GM12873 (cell line): ENCODE data around the gene MAPK4.

Source experiments
- TF ChIP-seq, protein P1 (sequence below): IDR thresholded peaks from 2 replicates; pipeline ENCODE4 v1.5.1; 2012; ENCODE audit warnings: low read depth, mild to moderate bottlenecking, moderate library complexity, low read length, control low read depth; ENCODE audit not compliant: insufficient read depth; ENCODE audit errors: missing control alignments

MAPK4 gene

DNA sequence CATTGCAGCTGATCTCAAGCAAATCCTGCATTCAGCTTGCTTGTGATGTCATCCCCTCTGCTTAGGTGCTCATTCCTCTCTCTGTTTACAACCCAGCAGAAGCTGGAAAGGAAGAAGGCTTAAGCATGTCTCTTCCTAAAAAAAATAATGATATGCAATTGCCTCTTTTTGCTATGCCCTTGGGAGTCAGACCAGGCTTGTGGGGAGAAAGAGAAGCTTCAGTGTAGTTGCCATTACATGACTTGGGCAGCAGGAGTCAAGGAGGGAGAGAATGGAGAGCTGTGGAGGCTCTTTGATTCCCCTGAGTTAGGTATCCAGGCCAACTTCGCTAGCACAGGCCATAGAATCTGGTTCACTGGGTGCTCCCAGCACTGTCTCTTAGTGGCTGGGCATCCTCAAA lies 101.1 kb downstream of the MAPK4 start:
- TF ChIP-seq, protein P1, sequence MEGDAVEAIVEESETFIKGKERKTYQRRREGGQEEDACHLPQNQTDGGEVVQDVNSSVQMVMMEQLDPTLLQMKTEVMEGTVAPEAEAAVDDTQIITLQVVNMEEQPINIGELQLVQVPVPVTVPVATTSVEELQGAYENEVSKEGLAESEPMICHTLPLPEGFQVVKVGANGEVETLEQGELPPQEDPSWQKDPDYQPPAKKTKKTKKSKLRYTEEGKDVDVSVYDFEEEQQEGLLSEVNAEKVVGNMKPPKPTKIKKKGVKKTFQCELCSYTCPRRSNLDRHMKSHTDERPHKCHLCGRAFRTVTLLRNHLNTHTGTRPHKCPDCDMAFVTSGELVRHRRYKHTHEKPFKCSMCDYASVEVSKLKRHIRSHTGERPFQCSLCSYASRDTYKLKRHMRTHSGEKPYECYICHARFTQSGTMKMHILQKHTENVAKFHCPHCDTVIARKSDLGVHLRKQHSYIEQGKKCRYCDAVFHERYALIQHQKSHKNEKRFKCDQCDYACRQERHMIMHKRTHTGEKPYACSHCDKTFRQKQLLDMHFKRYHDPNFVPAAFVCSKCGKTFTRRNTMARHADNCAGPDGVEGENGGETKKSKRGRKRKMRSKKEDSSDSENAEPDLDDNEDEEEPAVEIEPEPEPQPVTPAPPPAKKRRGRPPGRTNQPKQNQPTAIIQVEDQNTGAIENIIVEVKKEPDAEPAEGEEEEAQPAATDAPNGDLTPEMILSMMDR: no peak

DNA sequence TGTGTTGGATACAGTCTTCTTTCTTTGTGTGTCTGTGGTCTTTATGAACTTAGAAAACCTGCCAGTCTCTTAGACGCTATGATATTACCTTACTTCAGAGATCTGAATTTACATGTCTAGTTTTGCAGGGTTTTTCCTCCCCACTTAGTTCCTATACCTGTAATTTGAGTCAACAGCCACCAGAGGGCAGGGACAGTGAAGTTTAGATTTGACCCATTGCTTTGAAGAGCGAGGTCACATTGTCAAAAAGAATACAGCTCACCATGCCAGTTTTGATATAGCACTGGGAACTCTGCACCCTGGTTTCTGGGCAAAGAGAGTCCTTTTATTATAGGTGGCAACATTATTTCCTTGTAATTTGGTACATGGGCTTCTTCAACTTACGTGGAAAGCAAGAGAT lies 102.3 kb downstream of the MAPK4 start:
- TF ChIP-seq, protein P1: peak; percentile 66

- TF ChIP-seq, protein P1: no peak
These were observed 103.0 kb downstream of the MAPK4 start for GRCh38 chr18:50662775-50663383.

GRCh38 chr18:50663626-50664441 lies 103.9 kb downstream of the MAPK4 start:
- TF ChIP-seq, protein P1: no peak

DNA sequence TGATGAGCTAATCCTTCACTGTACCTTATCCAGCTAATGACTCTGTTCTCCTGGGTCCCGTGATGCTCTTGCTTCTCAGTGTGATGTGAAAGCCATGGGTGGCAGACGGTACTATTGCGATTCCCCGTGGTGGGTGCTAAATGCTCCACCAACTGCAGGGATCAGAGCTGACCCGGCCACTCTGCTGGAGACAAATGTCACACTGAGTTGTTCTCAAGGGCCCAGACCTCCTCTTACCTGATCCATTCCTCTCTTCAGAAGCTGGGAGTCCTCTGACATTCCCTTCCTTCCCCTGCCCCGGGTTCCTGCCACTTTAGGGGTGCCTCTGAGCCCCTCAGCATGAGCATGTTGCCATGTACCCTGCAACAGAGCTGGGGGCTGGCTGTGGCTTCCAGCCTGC lies 105.1 kb downstream of the MAPK4 start:
- TF ChIP-seq, protein P1: no peak

GRCh38 chr18:50665519-50665918 lies 105.6 kb downstream of the MAPK4 start:
- TF ChIP-seq, protein P1: no peak

- TF ChIP-seq, protein P1: no peak
These were observed 106.6 kb downstream of the MAPK4 start for GRCh38 chr18:50666536-50666935.
